IMR-90 (cell line): Measurements from ENCODE around the gene HEYL. TPM values are rescaled to one million over a fixed set of nuclear protein-coding genes. Genes with fewer than 3 reads are reported as not detected.

ENCODE experiments used
- ATAC-seq: fragments of 200-7000 bp; cut with Tn5 transposase; 2 replicates; pipeline ENCODE4 v1.9.1; 2020; ENCODE audit warnings: low read depth, mild to moderate bottlenecking, moderate library complexity
- BruUV-seq: library from RNA; stranded (reverse); fragments of 400-500 nt; replicated peaks from 2 replicates; lab custom pipeline; 2021; lab: Mats Ljungman, UMichigan
- CTCF ChIA-PET: fragments of 300-600 bp; formaldehyde crosslinking; extraction: SDS; loops from one replicate; lab custom pipeline; 2021; ENCODE audit warnings: antibody characterized with exemption; lab: Yijun Ruan, JAX
- POLR2A ChIA-PET: fragments of 300-600 bp; sonication (Branson Sonifier 250); formaldehyde crosslinking; loops from one replicate; lab custom pipeline; 2022; ENCODE audit warnings: antibody characterized with exemption; ENCODE audit not compliant: unreplicated experiment; lab: Charles Lee
- DNase-seq: peaks from one replicate; pipeline ENCODE4 v3.0.0; 2013
- H2AFZ ChIP-seq: replicated peaks from 2 replicates; pipeline ENCODE3; 2013; ENCODE audit warnings: low read length, mild to moderate bottlenecking; ENCODE audit not compliant: poor library complexity
- H2AK5ac ChIP-seq: 2 replicates; pipeline ENCODE4 v1.6.1; 2013; ENCODE audit warnings: low read depth, low read length, inconsistent platforms
- H2AK9ac ChIP-seq: replicated peaks from 2 replicates; pipeline ENCODE3; 2013; ENCODE audit warnings: mild to moderate bottlenecking, low read depth, low read length, moderate library complexity; ENCODE audit not compliant: poor library complexity
- H2BK120ac ChIP-seq: 2 replicates; pipeline ENCODE4 v1.6.1; 2013; ENCODE audit warnings: low read depth, low read length, inconsistent platforms
- H2BK15ac ChIP-seq: 3 replicates; pipeline ENCODE4 v1.6.1; 2013; ENCODE audit warnings: low read depth, low read length, inconsistent platforms
- H2BK20ac ChIP-seq: 2 replicates; pipeline ENCODE4 v1.6.1; 2013; ENCODE audit warnings: low read depth, mild to moderate bottlenecking, inconsistent platforms, low read length, moderate library complexity
- H2BK5ac ChIP-seq: 2 replicates; pipeline ENCODE4 v1.6.1; 2013; ENCODE audit warnings: mild to moderate bottlenecking, low read depth, low read length, inconsistent platforms; ENCODE audit not compliant: poor library complexity, severe bottlenecking
- H3K14ac ChIP-seq: replicated peaks from 2 replicates; pipeline ENCODE4 v1.6.1; 2013; ENCODE audit warnings: low read depth, low read length, inconsistent platforms
- H3K18ac ChIP-seq: 2 replicates; pipeline ENCODE4 v1.6.1; 2013; ENCODE audit warnings: low read depth, low read length, control low read depth
- H3K23ac ChIP-seq: 2 replicates; pipeline ENCODE4 v1.6.1; 2013; ENCODE audit warnings: low read depth, low read length, inconsistent platforms
- H3K27ac ChIP-seq: 2 replicates; pipeline ENCODE4 v1.5.1; 2013; ENCODE audit warnings: mild to moderate bottlenecking, control low read depth, low read length; ENCODE audit not compliant: insufficient read depth
- H3K27me3 ChIP-seq: 2 replicates; pipeline ENCODE4 v1.6.1; 2013; ENCODE audit warnings: low read length; ENCODE audit not compliant: control insufficient read depth, insufficient read depth
- H3K36me3 ChIP-seq: 2 replicates; pipeline ENCODE4 v1.6.1; 2013; ENCODE audit warnings: low read length, mixed read lengths; ENCODE audit not compliant: control insufficient read depth, insufficient read depth
- H3K4ac ChIP-seq: 2 replicates; pipeline ENCODE4 v1.6.1; 2013; ENCODE audit warnings: low read depth, low read length, inconsistent platforms
- H3K4me1 ChIP-seq: 2 replicates; pipeline ENCODE4 v1.6.1; 2013; ENCODE audit warnings: low read length, mixed read lengths; ENCODE audit not compliant: control insufficient read depth, insufficient read depth
- H3K4me2 ChIP-seq: 2 replicates; pipeline ENCODE4 v1.6.1; 2013; ENCODE audit warnings: low read depth, mild to moderate bottlenecking, control low read depth, low read length, moderate library complexity
- H3K4me3 ChIP-seq: 2 replicates; pipeline ENCODE4 v1.5.1; 2013; ENCODE audit warnings: low read depth, mild to moderate bottlenecking, control low read depth, low read length, moderate library complexity; ENCODE audit not compliant: insufficient read depth
- H3K56ac ChIP-seq: 2 replicates; pipeline ENCODE4 v1.6.1; 2013; ENCODE audit warnings: low read length, inconsistent platforms; ENCODE audit not compliant: insufficient read depth; ENCODE audit errors: extremely low read depth
- H3K79me1 ChIP-seq, 2 experiments: 2 replicates each; pipeline ENCODE4 v1.6.1; 2013; ENCODE audit warnings: low read length in 2 of 2, inconsistent platforms in 1 of 2, low read depth in 1 of 2
- H3K9ac ChIP-seq: 2 replicates; pipeline ENCODE4 v1.6.1; 2013; ENCODE audit warnings: low read depth, low read length, control low read depth
- H3K9me1 ChIP-seq: 2 replicates; pipeline ENCODE4 v1.6.1; 2013; ENCODE audit warnings: low read length, inconsistent platforms; ENCODE audit not compliant: insufficient read depth
- H3K9me3 ChIP-seq: 2 replicates; pipeline ENCODE4 v1.6.1; 2013; ENCODE audit warnings: low read length; ENCODE audit not compliant: control insufficient read depth, insufficient read depth
- H4K20me1 ChIP-seq: 2 replicates; pipeline ENCODE4 v1.6.1; 2013; ENCODE audit warnings: low read length, inconsistent platforms; ENCODE audit not compliant: insufficient read depth
- H4K5ac ChIP-seq: 2 replicates; pipeline ENCODE4 v1.6.1; 2013; ENCODE audit warnings: mild to moderate bottlenecking, low read depth, low read length, control low read depth
- H4K8ac ChIP-seq, 2 experiments: 2 replicates each; pipeline ENCODE4 v1.6.1; 2013; ENCODE audit warnings: low read depth in 2 of 2, low read length in 2 of 2, control low read depth in 1 of 2, inconsistent platforms in 1 of 2
- H4K91ac ChIP-seq: 2 replicates; pipeline ENCODE4 v1.6.1; 2013; ENCODE audit warnings: low read depth, low read length, inconsistent platforms; ENCODE audit not compliant: insufficient read depth
- CHD1 ChIP-seq: IDR thresholded peaks from 2 replicates; pipeline ENCODE4 v1.6.1; 2012; ENCODE audit warnings: low read depth, low read length, improper control_type of control experiment
- FOS ChIP-seq: fragments of 150-350 bp; IDR thresholded peaks from 2 replicates; pipeline ENCODE4 v1.6.1; 2016; ENCODE audit warnings: low read depth, low read length
- MAZ ChIP-seq: IDR thresholded peaks from 2 replicates; pipeline ENCODE4 v1.6.1; 2012; ENCODE audit warnings: low read depth, mild to moderate bottlenecking, low read length, improper control_type of control experiment, moderate library complexity, borderline replicate concordance
- MXI1 ChIP-seq: IDR thresholded peaks from 2 replicates; pipeline ENCODE4 v1.6.1; 2012; ENCODE audit warnings: low read depth, mild to moderate bottlenecking, low read length, moderate library complexity, borderline replicate concordance
- NFE2L2 ChIP-seq: fragments of 150-350 bp; IDR thresholded peaks from 2 replicates; pipeline ENCODE4 v1.6.1; 2016; ENCODE audit warnings: low read depth, mild to moderate bottlenecking, low read length
- RAD21 ChIP-seq: IDR thresholded peaks from 2 replicates; pipeline ENCODE4 v1.6.1; 2012; ENCODE audit warnings: low read length, improper control_type of control experiment
- RCOR1 ChIP-seq: IDR thresholded peaks from 2 replicates; pipeline ENCODE4 v1.6.1; 2012; ENCODE audit warnings: mild to moderate bottlenecking, low read length, improper control_type of control experiment; ENCODE audit not compliant: insufficient replicate concordance
- SMC3 ChIP-seq: fragments of 150-350 bp; IDR thresholded peaks from 2 replicates; pipeline ENCODE4 v1.6.1; 2016; ENCODE audit warnings: low read depth, mild to moderate bottlenecking, antibody characterized with exemption, low read length, moderate library complexity
- WGBS, 2 experiments: methylation state at CpG; one replicate each; pipeline versions ENCODE4 v1.1.5 to v1.1.7; 2013; ENCODE audit warnings: missing lambda C conversion rate in 2 of 2; ENCODE audit not compliant: insufficient read length in 1 of 2; ENCODE audit errors: extremely low coverage in 2 of 2; 5-methylcytosine and 5-hydroxymethylcytosine counted together
- dilution Hi-C: fragments of 300-500 bp; cut with HindIII; formaldehyde crosslinking; loops from one replicate; pipeline ENCODE4 v1.14.3; 2018; ENCODE audit warnings: low sequenced_read_pairs; ENCODE audit not compliant: unreplicated experiment
- in situ Hi-C: fragments of 300-500 bp; cut with MboI; formaldehyde crosslinking; loops from 3 replicates; pipeline ENCODE4 v1.14.3; 2019; ENCODE audit warnings: low sequenced_read_pairs, inconsistent platforms, mixed read lengths
- intact Hi-C: fragments of 100-400 bp; cut with micrococcal nuclease; formaldehyde crosslinking; loops from 2 replicates; pipeline ENCODE4 v1.10.0; 2022
- polyA plus RNA-seq, 3 experiments: library from polyadenylated mRNA; depleted of rRNA; stranded (reverse); fragments of >200 nt; gene quantifications; 2 replicates each; pipeline ENCODE4 v1.2.3, GENCODE V29; 2012; ENCODE audit warnings: low replicate concordance in 1 of 3
- total RNA-seq: library from RNA; depleted of rRNA; stranded (reverse); fragments of >200 nt; gene quantifications from 2 replicates; pipeline ENCODE4 v1.2.3, GENCODE V29; 2012
- TF ChIP-seq, protein P1 (sequence below): fragments of 150-350 bp; IDR thresholded peaks from 2 replicates; pipeline ENCODE4 v1.6.1; 2017; ENCODE audit warnings: mild to moderate bottlenecking, antibody characterized with exemption, low read length, low read depth
- TF ChIP-seq, protein P2 (sequence below): fragments of 150-350 bp; IDR thresholded peaks from 2 replicates; pipeline ENCODE4 v1.6.1; 2016; ENCODE audit warnings: low read depth, mild to moderate bottlenecking, low read length, moderate library complexity, borderline replicate concordance

Gene HEYL
- total and polyA plus RNA-seq, 2 of the 4 experiments (the other 2 are of a cell fraction), result 0.02 TPM; not detected in 1

DNA sequence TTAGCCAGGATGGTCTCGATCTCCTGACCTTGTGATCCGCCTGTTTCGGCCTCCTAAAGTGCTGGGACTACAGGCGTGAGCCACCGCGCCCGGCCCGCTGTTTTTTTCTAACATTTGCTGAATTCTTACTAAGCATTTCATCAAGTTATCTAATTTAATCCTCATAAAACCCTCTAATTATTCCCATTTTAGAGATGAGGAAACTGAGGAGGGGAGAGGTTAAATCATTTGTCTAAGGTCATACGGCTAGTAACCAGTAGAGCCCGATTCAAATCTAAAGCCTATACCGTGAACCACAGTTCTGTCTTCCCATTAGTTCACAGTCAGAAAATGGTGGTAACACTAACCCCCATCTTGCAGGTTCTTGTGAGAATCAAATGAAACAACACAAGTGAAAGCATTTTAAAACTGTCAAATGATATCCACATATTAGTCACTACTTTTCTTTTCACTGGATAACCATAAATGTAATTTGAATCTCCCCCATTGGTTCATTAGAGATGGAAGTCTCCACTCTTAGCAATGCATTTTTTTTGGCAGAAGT lies 10.6 kb downstream of the HEYL start:
- Histone ChIP-seq H3K18ac (no peak overlapping the region), H3K9me3 (no peaks in the 10 kb centered on the region), H2BK5ac (no peak overlapping the region), H3K4me3 (no peak overlapping the region), H3K27ac (no peak overlapping the region), H4K91ac (no peak overlapping the region), H2AK5ac (no peak overlapping the region), H3K9me1 (peaks cover 4% of the 10 kb centered on the region; the same call in 1 of the 2 replicates), H3K27me3 (peaks cover 25% of the 10 kb centered on the region), H4K20me1 (no peaks in the 10 kb centered on the region), H4K8ac (no peak overlapping the region), H2AFZ (no peak overlapping the region), H2AK9ac (no peak overlapping the region), H3K79me1 (no peaks in the 10 kb centered on the region; a peak in 1 of 4 replicates), H2BK120ac (no peak overlapping the region), H3K4me2 (no peak overlapping the region), H3K23ac (no peak overlapping the region), H3K4ac (no peak overlapping the region), H3K56ac (no peak overlapping the region), H3K4me1 (peaks cover 5% of the 10 kb centered on the region; the same call in 1 of the 2 replicates), H3K14ac (no peak overlapping the region), H2BK15ac (no peak overlapping the region), H3K36me3 (no peaks in the 10 kb centered on the region), H4K5ac (no peak overlapping the region), H2BK20ac (no peak overlapping the region), H3K9ac (no peak overlapping the region)
- intact Hi-C loops, result no loop called here
- no TSS peak for BruUV-seq
- DNase-seq, result no peak
- POLR2A ChIA-PET, result no interaction called here
- no peak for ATAC-seq
- in situ Hi-C loops, result no loop called here
- no peak for TF ChIP-seq RCOR1
- no peak for TF ChIP-seq FOS
- TF ChIP-seq CHD1, result no peak
- TF ChIP-seq SMC3, result no peak
- TF ChIP-seq, protein P1, sequence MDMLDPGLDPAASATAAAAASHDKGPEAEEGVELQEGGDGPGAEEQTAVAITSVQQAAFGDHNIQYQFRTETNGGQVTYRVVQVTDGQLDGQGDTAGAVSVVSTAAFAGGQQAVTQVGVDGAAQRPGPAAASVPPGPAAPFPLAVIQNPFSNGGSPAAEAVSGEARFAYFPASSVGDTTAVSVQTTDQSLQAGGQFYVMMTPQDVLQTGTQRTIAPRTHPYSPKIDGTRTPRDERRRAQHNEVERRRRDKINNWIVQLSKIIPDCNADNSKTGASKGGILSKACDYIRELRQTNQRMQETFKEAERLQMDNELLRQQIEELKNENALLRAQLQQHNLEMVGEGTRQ, result no peak
- no peak for TF ChIP-seq MAZ
- TF ChIP-seq, protein P2, sequence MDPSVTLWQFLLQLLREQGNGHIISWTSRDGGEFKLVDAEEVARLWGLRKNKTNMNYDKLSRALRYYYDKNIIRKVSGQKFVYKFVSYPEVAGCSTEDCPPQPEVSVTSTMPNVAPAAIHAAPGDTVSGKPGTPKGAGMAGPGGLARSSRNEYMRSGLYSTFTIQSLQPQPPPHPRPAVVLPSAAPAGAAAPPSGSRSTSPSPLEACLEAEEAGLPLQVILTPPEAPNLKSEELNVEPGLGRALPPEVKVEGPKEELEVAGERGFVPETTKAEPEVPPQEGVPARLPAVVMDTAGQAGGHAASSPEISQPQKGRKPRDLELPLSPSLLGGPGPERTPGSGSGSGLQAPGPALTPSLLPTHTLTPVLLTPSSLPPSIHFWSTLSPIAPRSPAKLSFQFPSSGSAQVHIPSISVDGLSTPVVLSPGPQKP, result no peak
- no peak for TF ChIP-seq RAD21
- TF ChIP-seq NFE2L2, result no peak
- no peak for TF ChIP-seq MXI1
- CTCF ChIA-PET, result interaction anchor here (0.6 kb wide), 1 partner anchor 1731 kb away, joined by 3 read pairs; no protein-coding TSS in a partner anchor
- WGBS, 2 experiments, result no CpG with 5 or more reads among the region's 11 CpGs
- dilution Hi-C loops, result no loop called here
